Transverse colon (tissue), 4 donors: ENCODE data around the gene SMIM9. TPM values are rescaled to one million over a fixed set of nuclear protein-coding genes. Genes with fewer than 3 reads are reported as not detected.
A peak's percentile ranks its signal among the peaks of the same experiment; 100 is the strongest.

Experiments
- DNase-seq: peaks from one replicate; pipeline ENCODE4 v3.0.0-alpha.2; 2019
- H3K27ac ChIP-seq, 4 donors: fragments of 200-600 bp; sonication (generic); 2 replicates each; pipeline ENCODE4 v1.5.1; 2016 to 2018; ENCODE audit warnings: inconsistent platforms in 4 of 4
- H3K27me3 ChIP-seq: fragments of 200-600 bp; sonication (generic); 2 replicates; pipeline ENCODE4 v1.5.1; 2017; ENCODE audit warnings: inconsistent platforms
- H3K36me3 ChIP-seq, 4 donors: fragments of 200-600 bp; sonication (generic); 2 replicates each; pipeline ENCODE4 v1.5.1; 2017 to 2019; ENCODE audit warnings: inconsistent platforms in 4 of 4
- H3K4me1 ChIP-seq, 4 donors: fragments of 200-600 bp; sonication (generic); 2 replicates each; pipeline ENCODE4 v1.5.1; 2017 to 2020; ENCODE audit warnings: inconsistent platforms in 4 of 4
- H3K4me3 ChIP-seq, 4 donors: fragments of 200-600 bp; sonication (generic); 1 replicate in 1 of 4; 2 replicates in 3 of 4; pipeline versions ENCODE4 v1.5.1 to v1.6.1; 2017 to 2019; ENCODE audit warnings: inconsistent platforms in 4 of 4
- H3K9me3 ChIP-seq, 2 donors: fragments of 200-600 bp; sonication (generic); 2 replicates each; pipeline ENCODE4 v1.5.1; 2017 to 2019; ENCODE audit warnings: inconsistent platforms in 2 of 2
- CTCF ChIP-seq, 5 experiments: fragments of 200-600 bp in 3 of 5; fragments of 450-650 bp in 2 of 5; sonication (generic) in 3 of 5; IDR thresholded peaks; 1 replicate in 2 of 5; 2 replicates in 3 of 5; pipeline ENCODE4 v1.5.1; 2016 to 2017; ENCODE audit warnings: antibody characterized with exemption in 5 of 5, inconsistent platforms in 3 of 5, mild to moderate bottlenecking in 2 of 5, moderate library complexity in 1 of 5
- EP300 ChIP-seq: sonication (generic); formaldehyde crosslinking; IDR thresholded peaks from one replicate; pipeline ENCODE4 v1.6.1; 2017; ENCODE audit warnings: antibody characterized with exemption, low read depth
- POLR2A ChIP-seq: fragments of 450-650 bp; IDR thresholded peaks from one replicate; pipeline ENCODE4 v1.6.1; 2016; ENCODE audit warnings: antibody characterized with exemption, mild to moderate bottlenecking, moderate library complexity
- POLR2AphosphoS5 ChIP-seq, 3 donors: sonication (generic); formaldehyde crosslinking; IDR thresholded peaks; one replicate each; pipeline ENCODE4 v1.6.1; 2016; ENCODE audit warnings: antibody characterized with exemption in 3 of 3
- WGBS, 2 donors: methylation state at CpG; one replicate each; pipeline ENCODE4 v1.1.5; 2018; ENCODE audit warnings: low coverage in 1 of 2; 5-methylcytosine and 5-hydroxymethylcytosine counted together
- in situ Hi-C, 4 donors: fragments of 200-750 bp; cut with MboI; loops; one replicate each; pipeline versions ENCODE4 v1.15.0 to v1.15.1; 2017; ENCODE audit warnings: low sequenced_read_pairs in 3 of 4, low pct_ligation_motif_present in 1 of 4, low pct_unique_long_range_greater_than_20kb in 1 of 4
- intact Hi-C: fragments of 100-400 bp; cut with DNase I; formaldehyde crosslinking; loops from one replicate; pipeline ENCODE4 v1.15.1; 2023; ENCODE audit warnings: low total_unique reads
- total RNA-seq, 4 donors: library from RNA; depleted of rRNA; stranded (reverse); fragments of >200 nt; gene quantifications; one replicate each; pipeline ENCODE4 v1.1.0, GENCODE V29; 2016

Gene SMIM9
- total RNA-seq, 4 donors from 2014 or later: not detected

GRCh38 chrX:154833746-154834274, 652 bp downstream of the SMIM9 start:
- 81 to 100% methylated on average over 1 to 3 of the region's 3 CpGs for WGBS, 2 donors
- no peak for DNase-seq
- TF ChIP-seq CTCF (IDR thresholded peaks at IDR 0.05) (no peak), POLR2AphosphoS5 (IDR thresholded peaks at IDR 0.05) (no peak), POLR2A (no peak), EP300 (no peak)
- in situ Hi-C loops (loop anchor here in 2 of 4 donors (25.0 kb wide), 2 partner anchors 97 to 247 kb away; partner anchors contain the start of gene CTAG1A (in 2 of the 2)), intact Hi-C loops (no loop called here)
- Histone ChIP-seq H3K9me3 (no peaks in the 10 kb centered on the region), H3K27me3 (no peaks in the 10 kb centered on the region), H3K4me3 (no peak overlapping the region), H3K4me1 (no peaks in the 10 kb centered on the region), H3K36me3 (no peaks in the 10 kb centered on the region), H3K27ac (no peak overlapping the region)

- no peak for DNase-seq
- Histone ChIP-seq H3K9me3 (no peaks in the 10 kb centered on the region), H3K4me3 (no peak overlapping the region), H3K27me3 (no peaks in the 10 kb centered on the region), H3K36me3 (no peaks in the 10 kb centered on the region), H3K27ac (no peak overlapping the region), H3K4me1 (no peaks in the 10 kb centered on the region)
- in situ Hi-C loops: loop anchor here in 2 of 4 donors (25.0 kb wide), 2 partner anchors 93 to 243 kb away; partner anchors contain the start of gene CTAG1A (in 2 of the 2)
- no peak for TF ChIP-seq POLR2AphosphoS5 (IDR thresholded peaks at IDR 0.05)
- TF ChIP-seq CTCF (IDR thresholded peaks at IDR 0.05): no peak
- TF ChIP-seq EP300: no peak
- no peak for TF ChIP-seq POLR2A
- 29% methylated on average over 1 of the region's 1 CpG; no CpG with 5 or more reads in 1 of the 2 donors for WGBS, 2 donors
- intact Hi-C loops: no loop called here
Measured at GRCh38 chrX:154829926-154830442, 4.5 kb downstream of the SMIM9 start.

- TF ChIP-seq EP300: no peak
- no peak for TF ChIP-seq POLR2AphosphoS5 (IDR thresholded peaks at IDR 0.05)
- no peak for TF ChIP-seq CTCF (IDR thresholded peaks at IDR 0.05)
- no peak for TF ChIP-seq POLR2A
Measured at GRCh38 chrX:154829134-154829533, 5.3 kb downstream of the SMIM9 start.

GRCh38 chrX:154828016-154828408, 6.5 kb downstream of the SMIM9 start:
- Histone ChIP-seq H3K27me3 (no peaks in the 10 kb centered on the region), H3K4me1 (no peaks in the 10 kb centered on the region), H3K36me3 (no peaks in the 10 kb centered on the region), H3K27ac (peak overlapping the region in 3 of 4 donors; percentile 28 to 45 (median 28)), H3K4me3 (no peak overlapping the region), H3K9me3 (no peaks in the 10 kb centered on the region)
- in situ Hi-C loops: loop anchor here in 2 of 4 donors (25.0 kb wide), 2 partner anchors 91 to 241 kb away; partner anchors contain the start of gene CTAG1A (in 2 of the 2)
- TF ChIP-seq EP300 (no peak), CTCF (IDR thresholded peaks at IDR 0.05) (no peak), POLR2AphosphoS5 (IDR thresholded peaks at IDR 0.05) (no peak), POLR2A (no peak)
- no peak for DNase-seq
- WGBS, 2 donors: 54% methylated on average over 2 of the region's 2 CpGs; no CpG with 5 or more reads in 1 of the 2 donors
- intact Hi-C loops: no loop called here

More at GRCh38 chrX:154829134-154829533, 5.3 kb downstream of the SMIM9 start:
- H3K4me1 ChIP-seq: no peaks in the 10 kb centered on the region
- in situ Hi-C loops (loop anchor here in 2 of 4 donors (25.0 kb wide), 2 partner anchors 92 to 242 kb away; partner anchors contain the start of gene CTAG1A (in 2 of the 2)), intact Hi-C loops (no loop called here)
- no peaks in the 10 kb centered on the region for H3K27me3 ChIP-seq
- H3K4me3 ChIP-seq: no peak overlapping the region
- H3K36me3 ChIP-seq: no peaks in the 10 kb centered on the region
- no peak overlapping the region for H3K27ac ChIP-seq
- DNase-seq: no peak
- no peaks in the 10 kb centered on the region for H3K9me3 ChIP-seq
